Fibroblast of lung (primary cell): Measurements from ENCODE around the gene HOXC12. TPM values are rescaled to one million over a fixed set of nuclear protein-coding genes. Genes with fewer than 3 reads are reported as not detected.
A peak's percentile ranks its signal among the peaks of the same experiment; 100 is the strongest.

ENCODE experiments used
- DNase-seq, 2 donors: peaks; one replicate each; pipeline versions ENCODE4 v3.0.0 to v3.0.0-alpha.2; 2010; ENCODE audit warnings: low read depth in 2 of 2
- H2AFZ ChIP-seq: 2 replicates; pipeline ENCODE4 v1.5.1; 2012; ENCODE audit warnings: low read length, control low read depth, inconsistent platforms
- H3K27ac ChIP-seq: 2 replicates; pipeline ENCODE4 v1.5.1; 2011; ENCODE audit warnings: low read length, control low read depth; ENCODE audit not compliant: insufficient read depth
- H3K27me3 ChIP-seq: 2 replicates; pipeline ENCODE4 v1.5.1; 2011; ENCODE audit warnings: mild to moderate bottlenecking, low read length; ENCODE audit not compliant: control insufficient read depth, insufficient read depth
- H3K36me3 ChIP-seq: 2 replicates; pipeline ENCODE4 v1.5.1; 2011; ENCODE audit warnings: low read length; ENCODE audit not compliant: control insufficient read depth, insufficient read depth
- H3K4me1 ChIP-seq: 2 replicates; pipeline ENCODE4 v1.5.1; 2011; ENCODE audit warnings: low read length; ENCODE audit not compliant: control insufficient read depth, insufficient read depth; ENCODE audit errors: extremely low read depth
- H3K4me2 ChIP-seq: 2 replicates; pipeline ENCODE4 v1.5.1; 2011; ENCODE audit warnings: low read length, control low read depth; ENCODE audit not compliant: insufficient read depth; ENCODE audit errors: extremely low read depth
- H3K4me3 ChIP-seq, 4 experiments: fragments of 200-600 bp in 1 of 4; sonication (generic) in 1 of 4; replicated peaks in 1 of 4; 2 replicates each; pipeline ENCODE4 v1.5.1; 2011 to 2016; ENCODE audit warnings: low read length in 4 of 4, low read depth in 3 of 4, mild to moderate bottlenecking in 3 of 4, control low read depth in 2 of 4, inconsistent platforms in 1 of 4, mixed read lengths in 1 of 4; ENCODE audit not compliant: insufficient read depth in 1 of 4; ENCODE audit errors: control extremely low read depth in 1 of 4
- H3K79me2 ChIP-seq: 2 replicates; pipeline ENCODE4 v1.5.1; 2012; ENCODE audit warnings: mild to moderate bottlenecking, low read length, inconsistent platforms; ENCODE audit not compliant: control insufficient read depth, insufficient read depth
- H3K9ac ChIP-seq: 2 replicates; pipeline ENCODE4 v1.5.1; 2011; ENCODE audit warnings: mild to moderate bottlenecking, low read length, control low read depth; ENCODE audit not compliant: insufficient read depth
- H3K9me3 ChIP-seq: 2 replicates; pipeline ENCODE4 v1.5.1; 2012; ENCODE audit warnings: low read depth, low read length; ENCODE audit not compliant: control insufficient read depth, insufficient read depth
- H4K20me1 ChIP-seq: 2 replicates; pipeline ENCODE4 v1.5.1; 2011; ENCODE audit warnings: low read length; ENCODE audit not compliant: control insufficient read depth, insufficient read depth; ENCODE audit errors: extremely low read depth
- EZH2 ChIP-seq: IDR thresholded peaks from 2 replicates; pipeline ENCODE4 v1.5.1; 2012; ENCODE audit warnings: low read length, control low read depth, mild to moderate bottlenecking; ENCODE audit errors: missing control alignments
- polyA plus RNA-seq, 2 donors: library from polyadenylated mRNA; depleted of rRNA in 1 of 2; stranded (reverse) in 1 of 2; unstranded in 1 of 2; fragments of >200 nt; gene quantifications; 2 replicates each; pipeline ENCODE4 v1.2.1, GENCODE V29; 2011 to 2012; ENCODE audit warnings: missing spikeins in 1 of 2
- total RNA-seq: library from RNA; depleted of rRNA; stranded (reverse); fragments of >200 nt; gene quantifications from 2 replicates; pipeline ENCODE4 v1.2.1, GENCODE V29; 2014
- TF ChIP-seq, protein P1 (sequence below), 2 donors: IDR thresholded peaks in 1 of 2; conservative IDR thresholded peaks in 1 of 2; 1 replicate in 1 of 2; 2 replicates in 1 of 2; pipeline ENCODE4 v1.5.1; 2011 to 2012; ENCODE audit warnings: low read length in 2 of 2, control low read depth in 1 of 2, inconsistent platforms in 1 of 2, low read depth in 1 of 2, mild to moderate bottlenecking in 1 of 2

HOXC12 gene
- total and polyA plus RNA-seq, 2 donors (not counting 1 experiment from before 2014, with no cell fraction given) = not detected

DNA sequence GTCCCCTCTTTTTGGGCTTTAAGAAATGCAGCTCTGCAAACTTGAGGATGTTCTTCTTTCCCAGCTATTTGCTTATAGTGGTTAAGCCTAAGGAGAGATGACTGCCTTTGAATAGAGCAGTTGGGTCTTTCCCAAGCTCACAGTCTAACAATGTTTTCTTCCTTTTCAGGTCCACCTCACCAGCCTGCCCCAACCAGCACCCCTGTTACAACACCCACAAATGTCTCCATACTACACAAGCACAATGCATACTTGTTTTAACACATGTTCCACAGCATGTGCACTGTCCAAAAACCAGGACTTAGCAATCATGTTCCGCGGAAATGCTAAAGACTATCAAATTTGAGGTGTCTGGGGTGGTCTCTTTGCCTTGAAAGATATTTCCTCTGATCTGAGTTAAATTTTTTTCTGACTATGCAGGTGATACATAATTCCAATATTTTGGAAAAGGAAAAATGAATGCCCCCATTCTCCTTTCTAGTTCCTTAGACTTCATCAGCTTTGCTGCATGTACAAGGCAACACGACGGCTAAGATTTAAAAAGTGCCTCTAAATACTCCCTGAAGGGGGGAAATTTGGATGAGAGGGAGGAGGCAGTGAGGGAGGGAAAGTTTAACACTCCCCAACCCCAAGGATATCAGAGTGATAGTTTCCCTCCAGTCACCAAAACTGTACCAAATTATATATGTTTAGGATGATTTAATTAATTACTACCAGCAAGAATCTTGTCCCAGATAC lies 22.7 kb upstream of the HOXC12 start:
- Histone ChIP-seq H3K9ac (no peak overlapping the region), H3K27me3 (peaks cover 85% of the 10 kb centered on the region), H3K27ac (no peak overlapping the region), H3K4me2 (no peak overlapping the region), H3K9me3 (no peaks in the 10 kb centered on the region), H3K4me1 (no peaks in the 10 kb centered on the region), H4K20me1 (no peaks in the 10 kb centered on the region), H3K79me2 (no peaks in the 10 kb centered on the region), H3K36me3 (no peaks in the 10 kb centered on the region), H3K4me3 (no peak overlapping the region), H2AFZ (no peak overlapping the region)
- TF ChIP-seq, protein P1, sequence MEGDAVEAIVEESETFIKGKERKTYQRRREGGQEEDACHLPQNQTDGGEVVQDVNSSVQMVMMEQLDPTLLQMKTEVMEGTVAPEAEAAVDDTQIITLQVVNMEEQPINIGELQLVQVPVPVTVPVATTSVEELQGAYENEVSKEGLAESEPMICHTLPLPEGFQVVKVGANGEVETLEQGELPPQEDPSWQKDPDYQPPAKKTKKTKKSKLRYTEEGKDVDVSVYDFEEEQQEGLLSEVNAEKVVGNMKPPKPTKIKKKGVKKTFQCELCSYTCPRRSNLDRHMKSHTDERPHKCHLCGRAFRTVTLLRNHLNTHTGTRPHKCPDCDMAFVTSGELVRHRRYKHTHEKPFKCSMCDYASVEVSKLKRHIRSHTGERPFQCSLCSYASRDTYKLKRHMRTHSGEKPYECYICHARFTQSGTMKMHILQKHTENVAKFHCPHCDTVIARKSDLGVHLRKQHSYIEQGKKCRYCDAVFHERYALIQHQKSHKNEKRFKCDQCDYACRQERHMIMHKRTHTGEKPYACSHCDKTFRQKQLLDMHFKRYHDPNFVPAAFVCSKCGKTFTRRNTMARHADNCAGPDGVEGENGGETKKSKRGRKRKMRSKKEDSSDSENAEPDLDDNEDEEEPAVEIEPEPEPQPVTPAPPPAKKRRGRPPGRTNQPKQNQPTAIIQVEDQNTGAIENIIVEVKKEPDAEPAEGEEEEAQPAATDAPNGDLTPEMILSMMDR (conservative IDR thresholded peaks at IDR 0.05 in 1 of 2, IDR thresholded peaks at IDR 0.05 in 1 of 2; ENCODE audit: low read depth in 1 of 2, low read length in 2 of 2) = no peak
- no peak for TF ChIP-seq EZH2
- no peak for DNase-seq

DNA sequence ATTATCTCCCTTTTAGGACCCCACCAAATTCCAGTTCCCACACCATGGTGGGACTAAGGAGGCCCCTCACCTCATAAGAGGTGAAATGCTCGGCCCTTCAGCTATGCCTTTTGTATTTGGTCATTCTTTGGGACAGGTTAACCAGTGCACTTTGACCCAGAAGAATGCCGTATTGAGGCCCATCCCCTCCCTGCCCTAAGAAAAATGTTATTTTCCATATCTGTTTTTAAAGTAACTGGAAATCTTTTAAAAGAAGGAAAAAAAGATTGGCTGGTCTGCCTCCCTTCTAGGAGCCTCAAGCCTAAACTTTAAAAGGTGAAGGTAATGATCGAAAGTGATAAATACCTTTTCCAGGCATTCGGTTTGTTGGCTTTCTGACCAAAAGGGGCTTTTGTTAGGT lies 21.8 kb upstream of the HOXC12 start:
- Histone ChIP-seq H3K36me3 (no peaks in the 10 kb centered on the region), H3K27ac (no peak overlapping the region), H3K27me3 (peaks cover 85% of the 10 kb centered on the region), H3K79me2 (no peaks in the 10 kb centered on the region), H3K4me2 (no peak overlapping the region), H3K9ac (no peak overlapping the region), H3K4me3 (no peak overlapping the region), H3K4me1 (no peaks in the 10 kb centered on the region), H4K20me1 (no peaks in the 10 kb centered on the region), H3K9me3 (no peaks in the 10 kb centered on the region), H2AFZ (no peak overlapping the region)
- no peak for DNase-seq
- TF ChIP-seq EZH2 = no peak
- TF ChIP-seq, protein P1 (conservative IDR thresholded peaks at IDR 0.05 in 1 of 2, IDR thresholded peaks at IDR 0.05 in 1 of 2; ENCODE audit: low read depth in 1 of 2, low read length in 2 of 2) = no peak

GRCh38 chr12:53935383-53936341 lies 19.0 kb upstream of the HOXC12 start:
- DNase-seq = no peak
- Histone ChIP-seq H3K9me3 (no peaks in the 10 kb centered on the region), H3K9ac (no peak overlapping the region), H3K4me3 (no peak overlapping the region), H3K79me2 (no peaks in the 10 kb centered on the region), H3K4me1 (no peaks in the 10 kb centered on the region), H3K4me2 (no peak overlapping the region), H3K27me3 (peaks cover 86% of the 10 kb centered on the region), H3K27ac (no peak overlapping the region), H3K36me3 (no peaks in the 10 kb centered on the region), H4K20me1 (no peaks in the 10 kb centered on the region), H2AFZ (no peak overlapping the region)
- peak; percentile 61 for TF ChIP-seq EZH2
- TF ChIP-seq, protein P1 (conservative IDR thresholded peaks at IDR 0.05 in 1 of 2, IDR thresholded peaks at IDR 0.05 in 1 of 2; ENCODE audit: low read depth in 1 of 2, low read length in 2 of 2) = no peak
